Uterus (tissue), 4 donors: Measurements from ENCODE around the gene NAV2. TPM values are rescaled to one million over a fixed set of nuclear protein-coding genes. Genes with fewer than 3 reads are reported as not detected.

ENCODE experiments used
- DNase-seq, 2 donors: peaks; one replicate each; pipeline ENCODE4 v3.0.0-alpha.2; 2019 to 2020
- H3K27ac ChIP-seq, 2 donors: fragments of 200-600 bp; sonication (generic); 1 replicate in 1 of 2; 2 replicates in 1 of 2; pipeline ENCODE4 v1.5.1; 2016 to 2018
- H3K27me3 ChIP-seq, 2 donors: fragments of 200-600 bp; sonication (generic); one replicate each; pipeline ENCODE4 v1.5.1; 2018 to 2019; ENCODE audit warnings: control low read depth in 1 of 2
- H3K36me3 ChIP-seq, 2 donors: fragments of 200-600 bp; sonication (generic); one replicate each; pipeline ENCODE4 v1.5.1; 2019; ENCODE audit warnings: control low read depth in 1 of 2
- H3K4me1 ChIP-seq, 2 donors: fragments of 200-600 bp; sonication (generic); one replicate each; pipeline ENCODE4 v1.5.1; 2018 to 2019; ENCODE audit warnings: control low read depth in 1 of 2
- H3K4me3 ChIP-seq, 2 donors: fragments of 200-600 bp; sonication (generic); 1 replicate in 1 of 2; 2 replicates in 1 of 2; pipeline ENCODE4 v1.5.1; 2018 to 2019; ENCODE audit warnings: mild to moderate bottlenecking in 1 of 2
- H3K9me3 ChIP-seq, 2 donors: fragments of 200-600 bp; sonication (generic); one replicate each; pipeline ENCODE4 v1.5.1; 2019; ENCODE audit warnings: control low read depth in 1 of 2
- CTCF ChIP-seq, 4 experiments: fragments of 200-600 bp in 2 of 4; fragments of 450-650 bp in 2 of 4; sonication (generic) in 2 of 4; IDR thresholded peaks; one replicate each; pipeline ENCODE4 v1.5.1; 2016 to 2019; ENCODE audit warnings: antibody characterized with exemption in 4 of 4, mild to moderate bottlenecking in 2 of 4, moderate library complexity in 1 of 4
- POLR2A ChIP-seq, 2 donors: fragments of 450-650 bp; IDR thresholded peaks; one replicate each; pipeline ENCODE4 v1.6.1; 2016; ENCODE audit warnings: antibody characterized with exemption in 2 of 2, mild to moderate bottlenecking in 1 of 2, moderate library complexity in 1 of 2
- intact Hi-C: fragments of 100-400 bp; cut with DNase I; formaldehyde crosslinking; loops from one replicate; pipeline ENCODE4 v1.15.1; 2023; ENCODE audit warnings: low total_unique reads
- total RNA-seq, 4 donors: library from RNA; depleted of rRNA in 3 of 4; stranded (reverse); fragments of >200 nt in 3 of 4; gene quantifications; one replicate each; pipeline versions ENCODE4 v1.1.0 to v1.2.4, GENCODE V29; 2014 to 2023
- donor health status: DM: yes; HTN: yes; CAD: no.

The NAV2 gene
- total RNA-seq, 4 donors from 2014 or later, result 2.6 to 31.6 (median 5.7) TPM

- TF ChIP-seq CTCF (IDR thresholded peaks at IDR 0.05) (no peak), POLR2A (IDR thresholded peaks at IDR 0.05) (no peak)
- Histone ChIP-seq H3K27ac (no peak overlapping the region), H3K9me3 (no peaks in the 10 kb centered on the region), H3K36me3 (no peaks in the 10 kb centered on the region), H3K4me1 (peaks cover 0 to 6% of the 10 kb centered on the region in 2 donors), H3K4me3 (no peak overlapping the region), H3K27me3 (no peaks in the 10 kb centered on the region)
- DNase-seq, result no peak
- intact Hi-C loops, result no loop called here
Observed at GRCh38 chr11:19794161-19794560, 81.5 kb downstream of the NAV2 start.

- TF ChIP-seq CTCF (IDR thresholded peaks at IDR 0.05) (no peak), POLR2A (IDR thresholded peaks at IDR 0.05) (no peak)
- H3K36me3 ChIP-seq, result no peaks in the 10 kb centered on the region
- intact Hi-C loops, result no loop called here
- no peaks in the 10 kb centered on the region for H3K27me3 ChIP-seq
- H3K9me3 ChIP-seq, result no peaks in the 10 kb centered on the region
- H3K27ac ChIP-seq, result no peak overlapping the region
- H3K4me1 ChIP-seq, result peaks cover 0 to 6% of the 10 kb centered on the region in 2 donors
- no peak overlapping the region for H3K4me3 ChIP-seq
- DNase-seq, result no peak
Observed at GRCh38 chr11:19795082-19795481, 82.4 kb downstream of the NAV2 start.

- Histone ChIP-seq H3K36me3 (no peaks in the 10 kb centered on the region), H3K27ac (no peak overlapping the region), H3K4me1 (no peaks in the 10 kb centered on the region), H3K27me3 (no peaks in the 10 kb centered on the region), H3K9me3 (no peaks in the 10 kb centered on the region), H3K4me3 (no peak overlapping the region)
- no peak for DNase-seq
- no peak for TF ChIP-seq POLR2A (IDR thresholded peaks at IDR 0.05)
- TF ChIP-seq CTCF (IDR thresholded peaks at IDR 0.05), result no peak
- intact Hi-C loops, result no loop called here
Observed at GRCh38 chr11:19800162-19800561, 87.5 kb downstream of the NAV2 start.

GRCh38 chr11:19800714-19801519, 88.3 kb downstream of the NAV2 start:
- Histone ChIP-seq H3K27me3 (no peaks in the 10 kb centered on the region), H3K27ac (no peak overlapping the region), H3K9me3 (no peaks in the 10 kb centered on the region), H3K36me3 (no peaks in the 10 kb centered on the region), H3K4me1 (no peaks in the 10 kb centered on the region), H3K4me3 (no peak overlapping the region)
- TF ChIP-seq POLR2A (IDR thresholded peaks at IDR 0.05) (no peak), CTCF (IDR thresholded peaks at IDR 0.05) (no peak)
- intact Hi-C loops, result no loop called here
- no peak for DNase-seq

- no peaks in the 10 kb centered on the region for H3K27me3 ChIP-seq
- H3K27ac ChIP-seq, result no peak overlapping the region
- H3K4me1 ChIP-seq, result no peaks in the 10 kb centered on the region
- H3K4me3 ChIP-seq, result no peak overlapping the region
- intact Hi-C loops, result no loop called here
- no peaks in the 10 kb centered on the region for H3K36me3 ChIP-seq
- DNase-seq, result no peak
- TF ChIP-seq CTCF (IDR thresholded peaks at IDR 0.05), result no peak
- no peak for TF ChIP-seq POLR2A (IDR thresholded peaks at IDR 0.05)
- no peaks in the 10 kb centered on the region for H3K9me3 ChIP-seq
Observed at GRCh38 chr11:19802773-19803293, 90.2 kb downstream of the NAV2 start.
